Peyer's patch (tissue), 4 donors: Measurements from ENCODE around the gene ANKRD33.

Experiments used
- CTCF ChIP-seq, 6 experiments: fragments of 450-650 bp in 4 of 6; fragments of 200-600 bp in 2 of 6; sonication (generic) in 1 of 6; IDR thresholded peaks; one replicate each; pipeline ENCODE4 v1.5.1; 2017 to 2019; ENCODE audit warnings: antibody characterized with exemption in 6 of 6, mild to moderate bottlenecking in 3 of 6, moderate library complexity in 1 of 6
- POLR2A ChIP-seq, 2 donors: fragments of 450-650 bp; IDR thresholded peaks; one replicate each; pipeline ENCODE4 v1.5.1; 2017; ENCODE audit warnings: antibody characterized with exemption in 2 of 2, mild to moderate bottlenecking in 2 of 2, moderate library complexity in 2 of 2

- TF ChIP-seq CTCF (IDR thresholded peaks at IDR 0.05) (no peak), POLR2A (IDR thresholded peaks at IDR 0.05) (no peak)
Observed at GRCh38 chr12:51874000-51874399, 13.9 kb upstream of the ANKRD33 start.
